ENCODE results near the gene DEPDC5. TPM values are rescaled to one million over a fixed set of nuclear protein-coding genes. Genes with fewer than 3 reads are reported as not detected.

The DEPDC5 gene
- total RNA-seq, 4 donors from 2014 or later = 18.0 to 33.9 (median 23.5) TPM

- no peak for TF ChIP-seq POLR2A (IDR thresholded peaks at IDR 0.05)
- no peak for TF ChIP-seq EP300 (IDR thresholded peaks at IDR 0.05)
- TF ChIP-seq CTCF (IDR thresholded peaks at IDR 0.05) = no peak
- H3K27ac ChIP-seq = no peak overlapping the region
- no peaks in the 10 kb centered on the region for H3K4me1 ChIP-seq
- H3K36me3 ChIP-seq = peaks cover 0 to 84% (median 11%) of the 10 kb centered on the region in 3 donors
- no peak for DNase-seq (ENCODE audit: low spot score in 2 of 2)
- no peak overlapping the region for H3K4me3 ChIP-seq
- H3K27me3 ChIP-seq = no peaks in the 10 kb centered on the region
- H3K9me3 ChIP-seq = no peaks in the 10 kb centered on the region
- WGBS, 2 donors = 88% methylated on average over 6 of the region's 6 CpGs
These were observed 100.1 kb downstream of the DEPDC5 start for GRCh38 chr22:31853736-31854495.

- no peak for DNase-seq (ENCODE audit: low spot score in 2 of 2)
- peaks cover 0 to 86% (median 0%) of the 10 kb centered on the region in 3 donors for H3K36me3 ChIP-seq
- WGBS, 2 donors = 43 to 55% methylated on average over 9 of the region's 9 CpGs
- TF ChIP-seq POLR2A (IDR thresholded peaks at IDR 0.05) = no peak
- no peak for TF ChIP-seq CTCF (IDR thresholded peaks at IDR 0.05)
- no peak for TF ChIP-seq EP300 (IDR thresholded peaks at IDR 0.05)
- no peaks in the 10 kb centered on the region for H3K4me1 ChIP-seq
- H3K27me3 ChIP-seq = no peaks in the 10 kb centered on the region
- H3K27ac ChIP-seq = no peak overlapping the region
- H3K9me3 ChIP-seq = no peaks in the 10 kb centered on the region
- no peak overlapping the region for H3K4me3 ChIP-seq
These were observed 103.4 kb downstream of the DEPDC5 start for GRCh38 chr22:31857247-31857646.

GRCh38 chr22:31861226-31861840, 107.5 kb downstream of the DEPDC5 start:
- H3K9me3 ChIP-seq = no peaks in the 10 kb centered on the region
- peaks cover 0 to 80% (median 0%) of the 10 kb centered on the region in 3 donors for H3K36me3 ChIP-seq

GRCh38 chr22:31866918-31867317, 113.1 kb downstream of the DEPDC5 start:
- no peak overlapping the region for H3K27ac ChIP-seq
- DNase-seq (ENCODE audit: low spot score in 2 of 2) = no peak
- H3K27me3 ChIP-seq = no peaks in the 10 kb centered on the region
- no peak overlapping the region for H3K4me3 ChIP-seq
- peaks cover 0 to 66% (median 4%) of the 10 kb centered on the region in 3 donors for H3K36me3 ChIP-seq
- 79 to 93% methylated on average over 4 of the region's 4 CpGs for WGBS, 2 donors
- TF ChIP-seq POLR2A (IDR thresholded peaks at IDR 0.05) (no peak), CTCF (IDR thresholded peaks at IDR 0.05) (no peak), EP300 (IDR thresholded peaks at IDR 0.05) (no peak)
- no peaks in the 10 kb centered on the region for H3K4me1 ChIP-seq
- no peaks in the 10 kb centered on the region for H3K9me3 ChIP-seq

More at GRCh38 chr22:31861226-31861840, 107.5 kb downstream of the DEPDC5 start:
- H3K27me3 ChIP-seq = no peaks in the 10 kb centered on the region
- H3K4me3 ChIP-seq = no peak overlapping the region
- 96% methylated on average over 11 of the region's 11 CpGs for WGBS, 2 donors
- H3K27ac ChIP-seq = no peak overlapping the region
- H3K4me1 ChIP-seq = no peaks in the 10 kb centered on the region
- no peak for DNase-seq (ENCODE audit: low spot score in 2 of 2)
- TF ChIP-seq EP300 (IDR thresholded peaks at IDR 0.05) = no peak

- Histone ChIP-seq H3K4me3 (no peak overlapping the region), H3K4me1 (no peaks in the 10 kb centered on the region), H3K27ac (no peak overlapping the region), H3K27me3 (no peaks in the 10 kb centered on the region), H3K36me3 (peaks cover 0 to 66% (median 4%) of the 10 kb centered on the region in 3 donors), H3K9me3 (no peaks in the 10 kb centered on the region)
- WGBS, 2 donors = 90 to 93% methylated on average over 3 of the region's 3 CpGs
- TF ChIP-seq POLR2A (IDR thresholded peaks at IDR 0.05) (no peak), CTCF (IDR thresholded peaks at IDR 0.05) (no peak), EP300 (IDR thresholded peaks at IDR 0.05) (no peak)
- no peak for DNase-seq (ENCODE audit: low spot score in 2 of 2)
These were observed 113.8 kb downstream of the DEPDC5 start for GRCh38 chr22:31867386-31868153.

Data from tibial nerve (tissue), 4 donors.